ENCODE measurements around the gene NPAS3.

DNA sequence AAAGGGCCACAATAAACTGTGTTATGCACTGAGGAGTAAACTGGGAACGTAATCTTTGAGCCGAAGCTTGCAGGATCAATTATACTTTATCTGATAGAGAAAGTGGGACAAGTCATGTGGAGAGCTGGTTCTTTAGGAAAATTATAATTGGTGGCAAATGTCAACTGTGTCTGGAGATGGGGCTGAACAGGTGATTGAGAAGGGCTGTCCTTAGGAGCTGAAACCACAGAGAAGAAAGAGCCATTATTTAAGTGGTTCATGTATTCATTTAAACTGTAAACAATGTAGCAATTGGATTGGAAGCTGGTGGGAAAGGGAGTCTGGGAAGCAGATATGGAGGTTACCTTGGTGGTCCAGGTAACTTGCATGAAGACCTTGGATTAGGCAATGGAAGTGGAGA, 193.1 kb downstream of the NPAS3 start:
- TF ChIP-seq EZH2phosphoT487 (IDR thresholded peaks at IDR 0.05; ENCODE audit: low read length): no peak
- TF ChIP-seq, protein P1, sequence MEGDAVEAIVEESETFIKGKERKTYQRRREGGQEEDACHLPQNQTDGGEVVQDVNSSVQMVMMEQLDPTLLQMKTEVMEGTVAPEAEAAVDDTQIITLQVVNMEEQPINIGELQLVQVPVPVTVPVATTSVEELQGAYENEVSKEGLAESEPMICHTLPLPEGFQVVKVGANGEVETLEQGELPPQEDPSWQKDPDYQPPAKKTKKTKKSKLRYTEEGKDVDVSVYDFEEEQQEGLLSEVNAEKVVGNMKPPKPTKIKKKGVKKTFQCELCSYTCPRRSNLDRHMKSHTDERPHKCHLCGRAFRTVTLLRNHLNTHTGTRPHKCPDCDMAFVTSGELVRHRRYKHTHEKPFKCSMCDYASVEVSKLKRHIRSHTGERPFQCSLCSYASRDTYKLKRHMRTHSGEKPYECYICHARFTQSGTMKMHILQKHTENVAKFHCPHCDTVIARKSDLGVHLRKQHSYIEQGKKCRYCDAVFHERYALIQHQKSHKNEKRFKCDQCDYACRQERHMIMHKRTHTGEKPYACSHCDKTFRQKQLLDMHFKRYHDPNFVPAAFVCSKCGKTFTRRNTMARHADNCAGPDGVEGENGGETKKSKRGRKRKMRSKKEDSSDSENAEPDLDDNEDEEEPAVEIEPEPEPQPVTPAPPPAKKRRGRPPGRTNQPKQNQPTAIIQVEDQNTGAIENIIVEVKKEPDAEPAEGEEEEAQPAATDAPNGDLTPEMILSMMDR (IDR thresholded peaks at IDR 0.05; ENCODE audit: low read length): no peak
